Measurements from ENCODE around the gene DDX49.

DDX49 gene

GRCh38 chr19:18903156-18904037, 16.1 kb upstream of the DDX49 start:
- H3K27ac ChIP-seq (ENCODE audit: low read length): no peak overlapping the region
- no peak overlapping the region for H3K4me2 ChIP-seq (ENCODE audit: low read depth, low read length)
- no peak overlapping the region for H2AFZ ChIP-seq (ENCODE audit: low read length)
- H3K4me1 ChIP-seq (ENCODE audit: low read length): no peaks in the 10 kb centered on the region
- H3K79me2 ChIP-seq (ENCODE audit: low read length): no peaks in the 10 kb centered on the region
- H3K27me3 ChIP-seq (replicated peaks; ENCODE audit: insufficient read depth, low read length): no peaks in the 10 kb centered on the region
- H3K4me3 ChIP-seq (ENCODE audit: low read length): no peak overlapping the region
- no peaks in the 10 kb centered on the region for H3K36me3 ChIP-seq (replicated peaks; ENCODE audit: insufficient read depth, low read length)
- H3K9me2 ChIP-seq (replicated peaks; ENCODE audit: insufficient read depth, low read length): no peaks in the 10 kb centered on the region
- no peaks in the 10 kb centered on the region for H3F3A ChIP-seq (ENCODE audit: insufficient read depth, low read length)
- no peak for DNase-seq
- TF ChIP-seq CTCF (IDR thresholded peaks at IDR 0.05; ENCODE audit: low read length) (no peak), EZH2 (optimal IDR thresholded peaks at IDR 0.05; ENCODE audit: low read depth, low read length) (no peak), EZH2phosphoT487 (IDR thresholded peaks at IDR 0.05; ENCODE audit: low read length) (no peak)
- H3K9ac ChIP-seq (ENCODE audit: low read length): no peak overlapping the region
- no peaks in the 10 kb centered on the region for H3K9me3 ChIP-seq (replicated peaks; ENCODE audit: insufficient read depth, low read length)
- H4K20me1 ChIP-seq (ENCODE audit: insufficient read depth, low read length): no peaks in the 10 kb centered on the region

GRCh38 chr19:18904334-18905057, 15.0 kb upstream of the DDX49 start:
- H3K79me2 ChIP-seq (ENCODE audit: low read length): no peaks in the 10 kb centered on the region
- H4K20me1 ChIP-seq (ENCODE audit: insufficient read depth, low read length): no peaks in the 10 kb centered on the region
- no peak for DNase-seq
- no peak overlapping the region for H3K4me3 ChIP-seq (ENCODE audit: low read length)
- H3K9me3 ChIP-seq (replicated peaks; ENCODE audit: insufficient read depth, low read length): no peaks in the 10 kb centered on the region
- H3K4me2 ChIP-seq (ENCODE audit: low read depth, low read length): no peak overlapping the region
- TF ChIP-seq EZH2 (optimal IDR thresholded peaks at IDR 0.05; ENCODE audit: low read depth, low read length) (no peak), EZH2phosphoT487 (IDR thresholded peaks at IDR 0.05; ENCODE audit: low read length) (no peak), CTCF (IDR thresholded peaks at IDR 0.05; ENCODE audit: low read length) (no peak)
- H3K27ac ChIP-seq (ENCODE audit: low read length): no peak overlapping the region
- H3K27me3 ChIP-seq (replicated peaks; ENCODE audit: insufficient read depth, low read length): no peaks in the 10 kb centered on the region
- no peaks in the 10 kb centered on the region for H3K36me3 ChIP-seq (replicated peaks; ENCODE audit: insufficient read depth, low read length)
- no peaks in the 10 kb centered on the region for H3F3A ChIP-seq (ENCODE audit: insufficient read depth, low read length)
- H3K4me1 ChIP-seq (ENCODE audit: low read length): no peaks in the 10 kb centered on the region
- H2AFZ ChIP-seq (ENCODE audit: low read length): no peak overlapping the region
- no peaks in the 10 kb centered on the region for H3K9me2 ChIP-seq (replicated peaks; ENCODE audit: insufficient read depth, low read length)
- H3K9ac ChIP-seq (ENCODE audit: low read length): no peak overlapping the region

- H3K27ac ChIP-seq (ENCODE audit: low read length): no peak overlapping the region
- H3K9ac ChIP-seq (ENCODE audit: low read length): no peak overlapping the region
- no peaks in the 10 kb centered on the region for H3K9me2 ChIP-seq (replicated peaks; ENCODE audit: insufficient read depth, low read length)
- H3K4me1 ChIP-seq (ENCODE audit: low read length): no peaks in the 10 kb centered on the region
- no peak overlapping the region for H2AFZ ChIP-seq (ENCODE audit: low read length)
- no peaks in the 10 kb centered on the region for H3F3A ChIP-seq (ENCODE audit: insufficient read depth, low read length)
- H3K4me3 ChIP-seq (ENCODE audit: low read length): no peak overlapping the region
- no peak overlapping the region for H3K4me2 ChIP-seq (ENCODE audit: low read depth, low read length)
- H4K20me1 ChIP-seq (ENCODE audit: insufficient read depth, low read length): no peaks in the 10 kb centered on the region
- H3K36me3 ChIP-seq (replicated peaks; ENCODE audit: insufficient read depth, low read length): no peaks in the 10 kb centered on the region
- no peak for DNase-seq
- H3K79me2 ChIP-seq (ENCODE audit: low read length): no peaks in the 10 kb centered on the region
- no peaks in the 10 kb centered on the region for H3K9me3 ChIP-seq (replicated peaks; ENCODE audit: insufficient read depth, low read length)
- TF ChIP-seq CTCF (IDR thresholded peaks at IDR 0.05; ENCODE audit: low read length) (no peak), EZH2phosphoT487 (IDR thresholded peaks at IDR 0.05; ENCODE audit: low read length) (no peak)
- H3K27me3 ChIP-seq (replicated peaks; ENCODE audit: insufficient read depth, low read length): no peaks in the 10 kb centered on the region
Measured at GRCh38 chr19:18905058-18905456, 14.5 kb upstream of the DDX49 start.
